ENCODE measurements around the gene SIKE1. TPM values are rescaled to one million over a fixed set of nuclear protein-coding genes. Genes with fewer than 3 reads are reported as not detected.
"Not testable (repeated sequence)": the region's sequence is repeated elsewhere in the genome, so short reads cannot be mapped to it uniquely, and the experiment has no call there.

Gene SIKE1
- total RNA-seq, 1 experiment from 2014 or later: 80.9 TPM

DNA sequence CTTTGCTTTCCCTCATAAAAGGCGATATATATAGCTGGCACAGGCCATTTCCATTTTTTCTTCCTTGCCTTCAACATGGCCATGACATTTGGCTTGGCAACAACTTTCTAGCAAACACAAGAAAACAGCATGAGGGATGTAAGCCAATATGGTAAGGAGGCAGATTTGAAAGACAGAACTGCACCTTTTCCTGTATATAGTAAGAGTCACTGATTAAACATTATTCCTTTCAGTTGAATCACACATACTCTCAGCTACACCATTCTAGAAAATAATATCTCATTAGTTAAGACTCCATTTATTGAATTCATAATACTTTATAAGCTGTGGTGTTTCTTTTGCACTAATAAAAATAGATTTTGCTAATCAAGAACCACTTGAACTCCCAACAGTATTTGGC, 9.5 kb downstream of the SIKE1 start:
- H3K4me1 ChIP-seq: no peaks in the 10 kb centered on the region
- no peak overlapping the region for H3K4me3 ChIP-seq
- peaks cover 31% of the 10 kb centered on the region for H3K36me3 ChIP-seq
- no peaks in the 10 kb centered on the region for H3K9me3 ChIP-seq (replicated peaks)
- no peak for DNase-seq
- no peaks in the 10 kb centered on the region for H3K27me3 ChIP-seq
- H3K27ac ChIP-seq: no peak overlapping the region

DNA sequence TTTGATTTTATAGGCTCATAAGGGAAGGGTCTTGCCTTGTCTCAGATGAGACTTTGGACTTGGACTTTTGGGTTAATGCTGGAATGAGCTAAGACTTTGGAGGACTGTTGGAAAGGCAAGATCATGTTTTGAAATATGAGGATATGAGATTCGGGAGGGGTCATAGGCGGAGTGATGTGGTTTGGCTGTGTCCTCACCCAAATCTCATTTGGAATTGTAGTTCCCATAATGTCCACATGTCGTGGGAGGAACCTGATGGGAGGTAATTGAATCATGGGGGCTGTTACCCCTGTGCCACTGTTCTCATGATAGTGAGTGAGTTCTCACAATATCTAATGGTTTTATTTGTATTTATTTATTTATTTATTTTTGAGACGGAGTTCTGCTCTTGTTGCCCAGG, 15.8 kb downstream of the SIKE1 start:
- Histone ChIP-seq H3K9me3 (replicated peaks) (no peaks in the 10 kb centered on the region), H3K4me3 (no peak overlapping the region), H3K36me3 (peaks cover 3% of the 10 kb centered on the region; the same call in 1 of the 2 replicates), H3K27ac (no peak overlapping the region), H3K4me1 (no peaks in the 10 kb centered on the region), H3K27me3 (no peaks in the 10 kb centered on the region)
- DNase-seq: no peak

DNA sequence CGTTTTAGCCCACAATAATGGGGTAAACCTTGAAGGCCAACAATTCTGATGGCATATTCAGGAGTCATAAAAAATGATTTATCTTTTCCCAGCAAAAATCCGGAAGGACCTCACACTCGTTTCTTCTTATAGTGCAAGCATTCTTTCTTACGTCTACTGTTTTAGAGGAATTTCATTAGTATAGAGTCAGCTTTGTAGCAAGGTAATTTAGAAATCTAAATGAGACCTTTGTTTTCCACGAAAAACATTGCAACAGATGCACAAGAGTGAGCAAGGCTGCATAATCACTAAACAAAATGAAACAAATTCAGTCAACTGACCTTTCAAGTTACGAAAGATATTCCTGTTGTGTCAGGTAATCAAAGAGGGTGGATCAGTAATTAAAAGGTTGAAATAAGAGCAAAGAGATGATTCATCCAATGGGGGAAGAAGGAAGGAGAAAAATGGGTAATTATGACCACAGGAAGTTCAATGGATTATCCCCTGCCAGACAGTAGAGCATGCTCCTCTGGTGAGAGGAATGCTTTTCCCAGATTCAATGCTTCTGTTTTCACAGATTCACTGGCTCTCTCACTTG, 22.1 kb downstream of the SIKE1 start:
- no peaks in the 10 kb centered on the region for H3K27me3 ChIP-seq
- DNase-seq: peak; percentile 9 to 61

DNA sequence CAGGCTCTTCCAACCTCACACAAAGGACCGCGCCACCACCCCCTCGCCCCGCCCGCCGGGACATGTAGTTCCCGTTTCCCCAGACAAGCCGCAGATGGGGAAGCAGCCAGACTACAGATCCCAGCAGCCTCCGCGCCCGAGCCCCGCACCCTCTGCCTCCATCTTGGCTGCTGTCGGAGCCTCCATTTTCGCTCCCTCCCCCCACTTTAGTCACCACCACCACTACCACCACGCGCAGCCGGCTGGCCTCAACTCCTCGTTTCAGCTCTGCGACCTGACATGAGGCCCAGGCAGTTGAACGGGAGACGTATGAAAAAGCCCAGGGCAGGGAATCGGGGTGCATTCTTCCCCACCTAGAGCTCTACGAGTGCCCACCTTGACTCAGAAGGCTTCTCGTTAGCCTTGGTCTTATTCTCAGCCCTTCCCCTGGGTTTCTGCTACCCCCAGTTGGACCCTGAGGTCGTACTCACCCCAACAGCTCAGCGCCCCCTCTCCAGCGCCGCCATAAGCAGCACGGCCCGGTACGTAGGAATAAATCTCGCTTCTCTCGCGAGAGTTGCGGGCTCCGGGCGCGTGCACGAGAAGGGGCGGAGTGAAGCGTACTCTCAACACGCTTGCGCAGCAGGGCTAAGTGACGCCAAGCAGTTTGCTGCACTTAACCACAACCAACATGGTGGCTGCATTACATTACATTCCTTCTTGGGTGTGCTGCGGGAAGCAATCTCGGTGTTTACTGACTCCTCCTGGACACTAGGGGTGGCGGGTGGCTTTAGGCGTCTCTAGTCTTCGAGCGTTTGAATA, 22.8 kb downstream of the SIKE1 start, which contains the start of gene CSDE1:
Gene CSDE1, minus strand, starts transcription at position 530 of the 801 bp plus-strand sequence. CDS start 18,094 bp downstream, outside the sequence.
- peaks cover 4% of the 10 kb centered on the region; the same call in 1 of the 2 replicates for H3K36me3 ChIP-seq
- peak; percentile 98 to 99 for DNase-seq
- peak within 1 kb of the TSS; percentile 100 for H3K27ac ChIP-seq
- H3K4me1 ChIP-seq: peaks cover 21% of the 10 kb centered on the region
- H3K4me3 ChIP-seq: peak within 1 kb of the TSS; percentile 99
- no peaks in the 10 kb centered on the region for H3K9me3 ChIP-seq (replicated peaks)
- H3K27me3 ChIP-seq: no peaks in the 10 kb centered on the region

More for the DNA sequence above, 22.1 kb downstream of the SIKE1 start:
- Histone ChIP-seq H3K36me3 (peaks cover 4% of the 10 kb centered on the region; the same call in 1 of the 2 replicates), H3K4me1 (peaks cover 14% of the 10 kb centered on the region), H3K4me3 (peak overlapping the region; percentile 99), H3K27ac (peak overlapping the region; percentile 100), H3K9me3 (replicated peaks) (no peaks in the 10 kb centered on the region)

GRCh38 chr1:114756949-114757454, 23.5 kb downstream of the SIKE1 start:
- H3K4me3 ChIP-seq: peak overlapping the region; percentile 99
- H3K27me3 ChIP-seq: no peaks in the 10 kb centered on the region
- H3K27ac ChIP-seq: peak overlapping the region; percentile 100
- peaks cover 27% of the 10 kb centered on the region for H3K4me1 ChIP-seq
- H3K36me3 ChIP-seq: peaks cover 4% of the 10 kb centered on the region; the same call in 1 of the 2 replicates
- DNase-seq: peak; percentile 42 to 59
- no peaks in the 10 kb centered on the region for H3K9me3 ChIP-seq (replicated peaks)

DNA sequence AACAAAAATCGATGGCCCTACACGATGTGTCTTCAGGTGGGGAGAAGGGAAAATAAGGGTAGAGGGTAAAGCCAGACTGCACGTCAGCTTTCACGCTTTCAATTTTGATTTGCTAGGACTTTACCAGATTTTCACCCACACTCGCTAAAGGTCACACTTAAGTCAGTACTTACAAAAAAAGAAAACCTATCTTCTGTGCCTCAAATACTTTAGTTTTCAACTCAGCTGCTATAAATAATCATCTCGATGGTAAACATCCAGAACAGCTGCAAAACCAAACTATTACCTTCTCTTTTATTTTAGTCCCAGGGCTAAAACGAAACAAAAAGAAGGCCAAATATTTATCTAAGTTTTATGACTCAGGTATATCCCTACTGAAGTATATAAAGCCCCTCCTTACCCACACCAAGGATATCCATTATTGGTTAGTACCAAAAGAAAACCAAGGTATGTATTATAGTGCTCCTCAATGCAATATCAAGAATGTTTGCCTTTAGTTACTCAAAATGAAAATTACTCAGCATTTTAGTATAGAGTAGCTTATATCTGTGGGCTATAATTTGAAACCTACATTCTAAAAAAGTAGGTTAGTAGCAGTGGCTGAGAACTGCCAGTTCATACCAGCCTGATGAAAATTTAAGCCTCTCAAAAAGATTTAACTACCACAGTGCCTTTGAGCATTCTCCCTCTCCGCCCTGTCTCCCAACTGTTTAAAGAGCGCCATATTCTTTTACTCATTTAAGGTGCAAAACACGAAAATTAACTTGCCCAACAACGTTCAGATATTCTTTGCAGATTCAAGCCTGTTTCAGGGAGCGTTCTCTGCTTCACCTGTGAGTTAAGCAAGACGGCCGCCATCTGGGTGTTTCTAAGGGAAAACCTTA, 24.2 kb downstream of the SIKE1 start:
- Histone ChIP-seq H3K4me3 (peak overlapping the region; percentile 99), H3K27ac (peak overlapping the region; percentile 100), H3K9me3 (replicated peaks) (no peaks in the 10 kb centered on the region), H3K36me3 (peaks cover 4% of the 10 kb centered on the region; the same call in 1 of the 2 replicates), H3K27me3 (no peaks in the 10 kb centered on the region), H3K4me1 (peaks cover 35% of the 10 kb centered on the region)
- peak in 1 of 2 experiments; percentile 26 for DNase-seq

GRCh38 chr1:114755006-114755931, 25.2 kb downstream of the SIKE1 start:
- H3K36me3 ChIP-seq: peaks cover 5% of the 10 kb centered on the region
- H3K9me3 ChIP-seq (replicated peaks): no peaks in the 10 kb centered on the region
- H3K4me1 ChIP-seq: peaks cover 42% of the 10 kb centered on the region
- H3K27me3 ChIP-seq: no peaks in the 10 kb centered on the region
- peak overlapping the region; percentile 100 for H3K27ac ChIP-seq
- H3K4me3 ChIP-seq: peak overlapping the region; percentile 99
- DNase-seq: no peak

- Histone ChIP-seq H3K4me1 (peaks cover 54% of the 10 kb centered on the region), H3K36me3 (peaks cover 20% of the 10 kb centered on the region)
- not testable (repeated sequence) for H3K4me3 ChIP-seq; H3K27me3 ChIP-seq; DNase-seq; H3K27ac ChIP-seq; H3K9me3 ChIP-seq (replicated peaks)
Measured at GRCh38 chr1:114753702-114754101, 26.8 kb downstream of the SIKE1 start.

DNA sequence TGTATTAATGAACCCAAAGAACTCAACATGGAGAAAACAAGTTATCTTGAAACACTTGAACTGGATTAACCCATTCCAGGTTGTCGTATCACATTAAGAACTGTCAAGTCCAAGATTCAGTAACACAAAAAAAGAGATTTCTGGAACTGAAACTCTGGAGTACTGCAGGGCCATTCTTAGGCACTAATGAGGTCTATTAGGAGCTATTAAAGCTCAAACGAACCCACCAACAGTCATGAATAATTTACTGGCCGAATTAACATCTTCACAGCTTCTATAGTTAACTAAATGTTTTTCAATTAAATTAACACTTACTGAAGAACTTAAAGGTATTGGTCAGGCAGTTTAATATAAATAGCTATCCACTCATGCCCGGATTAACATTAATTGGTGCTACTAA, 27.3 kb downstream of the SIKE1 start:
- Histone ChIP-seq H3K36me3 (peaks cover 26% of the 10 kb centered on the region), H3K4me3 (no peak overlapping the region), H3K9me3 (replicated peaks) (no peaks in the 10 kb centered on the region), H3K27me3 (no peaks in the 10 kb centered on the region), H3K4me1 (peaks cover 54% of the 10 kb centered on the region), H3K27ac (no peak overlapping the region)
- DNase-seq: no peak

GRCh38 chr1:114750780-114751179, 29.7 kb downstream of the SIKE1 start:
- H3K4me3 ChIP-seq: no peak overlapping the region
- no peaks in the 10 kb centered on the region for H3K9me3 ChIP-seq (replicated peaks)
- no peaks in the 10 kb centered on the region for H3K27me3 ChIP-seq
- DNase-seq: peak; percentile 83 to 94
- peaks cover 45% of the 10 kb centered on the region for H3K36me3 ChIP-seq
- peaks cover 54% of the 10 kb centered on the region for H3K4me1 ChIP-seq
- peak overlapping the region; percentile 67 for H3K27ac ChIP-seq

- no peaks in the 10 kb centered on the region for H3K27me3 ChIP-seq
- peaks cover 54% of the 10 kb centered on the region for H3K36me3 ChIP-seq
- H3K4me3 ChIP-seq: no peak overlapping the region
- H3K4me1 ChIP-seq: peaks cover 47% of the 10 kb centered on the region
- no peaks in the 10 kb centered on the region for H3K9me3 ChIP-seq (replicated peaks)
- no peak for DNase-seq
- H3K27ac ChIP-seq: peak overlapping the region; percentile 67
Measured at GRCh38 chr1:114749835-114750234, 30.6 kb downstream of the SIKE1 start.

DNA sequence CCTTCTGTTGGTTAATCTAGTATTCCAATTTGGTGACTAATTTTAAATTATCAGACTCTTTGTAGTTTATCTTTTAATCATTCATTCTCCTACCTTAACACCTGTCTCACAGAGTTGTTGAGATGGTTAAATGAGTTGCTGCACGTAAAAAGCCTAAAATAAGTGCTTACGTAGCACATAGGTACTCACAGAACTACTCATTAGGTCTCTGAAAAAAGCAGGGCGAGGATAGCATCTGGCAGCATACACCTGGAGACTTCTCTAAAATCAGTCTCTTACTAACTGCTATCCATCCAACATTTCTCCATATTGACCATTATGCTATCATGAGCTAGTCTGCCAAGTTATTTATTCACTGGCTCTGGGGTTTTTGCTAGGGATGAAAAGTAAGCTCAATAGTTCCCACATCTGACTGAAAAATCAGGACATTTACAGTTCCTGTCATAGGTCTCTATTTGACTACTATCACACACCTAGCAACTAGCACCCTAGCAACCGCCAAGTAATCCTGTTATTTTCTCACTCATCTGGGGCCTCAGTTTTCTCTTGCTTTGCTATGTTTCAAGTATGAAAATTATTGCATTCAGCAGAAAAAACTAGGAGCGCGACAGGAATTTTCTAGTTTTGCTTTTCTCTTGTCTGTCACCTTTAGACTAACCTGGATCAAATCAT, 33.9 kb downstream of the SIKE1 start:
- no peak overlapping the region for H3K27ac ChIP-seq
- DNase-seq: no peak
- H3K9me3 ChIP-seq (replicated peaks): no peaks in the 10 kb centered on the region
- peaks cover 78% of the 10 kb centered on the region for H3K36me3 ChIP-seq
- H3K4me1 ChIP-seq: peaks cover 22% of the 10 kb centered on the region
- no peak overlapping the region for H3K4me3 ChIP-seq
- no peaks in the 10 kb centered on the region for H3K27me3 ChIP-seq

DNA sequence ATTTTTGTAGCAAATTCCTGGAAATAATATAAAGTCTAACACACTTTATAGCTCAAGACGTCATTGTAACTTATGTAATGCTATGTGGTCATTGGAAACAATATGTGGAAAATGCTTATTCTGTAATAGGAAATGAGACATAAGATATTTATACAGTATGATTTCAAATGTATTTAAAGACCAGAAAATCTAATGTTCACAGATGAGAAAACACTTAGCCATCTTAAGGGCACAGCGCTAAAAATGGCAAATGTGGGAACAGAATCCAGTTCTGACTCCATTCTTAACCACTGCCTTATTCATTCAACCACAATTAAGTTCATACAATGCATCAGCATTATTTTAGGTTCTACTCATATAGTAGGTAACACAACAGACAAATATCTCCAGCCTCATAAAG, 35.2 kb downstream of the SIKE1 start:
- DNase-seq: no peak
- H3K27ac ChIP-seq: no peak overlapping the region
- no peaks in the 10 kb centered on the region for H3K9me3 ChIP-seq (replicated peaks)
- no peak overlapping the region for H3K4me3 ChIP-seq
- H3K4me1 ChIP-seq: peaks cover 12% of the 10 kb centered on the region
- H3K36me3 ChIP-seq: peaks cover 86% of the 10 kb centered on the region
- no peaks in the 10 kb centered on the region for H3K27me3 ChIP-seq

All from SJCRH30 (cell line).